ENCODE measurements around the gene SRRM2.
A peak's percentile ranks its signal among the peaks of the same experiment; 100 is the strongest.

SRRM2 gene

GRCh38 chr16:2752035-2752849 is at the start of gene SRRM2:
TSS of gene SRRM2 (plus strand) at chr16:2752638. CDS start at chr16:2756365, 3,727 bp downstream.
- peak; percentile 76 to 88 (median 83) for DNase-seq (ENCODE audit: low read depth in 3 of 3, low spot score in 1 of 3)

- DNase-seq (ENCODE audit: low read depth in 3 of 3, low spot score in 1 of 3), result no peak
Measured at GRCh38 chr16:2702871-2703745, 49.3 kb upstream of the SRRM2 start.

GRCh38 chr16:2704166-2704982 is 48.1 kb upstream of the SRRM2 start:
- no peak for DNase-seq (ENCODE audit: low read depth in 3 of 3, low spot score in 1 of 3)

DNA sequence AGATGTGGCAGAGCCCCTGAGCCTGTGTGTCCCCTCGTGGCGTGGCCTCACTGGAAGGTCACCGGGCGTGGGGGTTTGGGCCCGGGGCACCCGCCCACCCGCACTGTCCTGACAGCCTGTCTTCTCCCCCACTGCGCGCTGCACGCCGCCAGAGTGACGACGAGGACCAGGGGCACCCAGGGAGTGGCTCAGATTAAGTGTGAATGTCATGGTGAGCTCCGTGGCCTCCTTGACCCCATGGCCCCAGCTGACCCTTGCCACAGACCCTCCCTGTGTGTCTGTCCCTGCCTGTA is 47.5 kb upstream of the SRRM2 start:
- no peak for DNase-seq (ENCODE audit: low read depth in 3 of 3, low spot score in 1 of 3)

GRCh38 chr16:2705351-2705750 is 47.1 kb upstream of the SRRM2 start:
- no peak for DNase-seq (ENCODE audit: low read depth in 3 of 3, low spot score in 1 of 3)

DNA sequence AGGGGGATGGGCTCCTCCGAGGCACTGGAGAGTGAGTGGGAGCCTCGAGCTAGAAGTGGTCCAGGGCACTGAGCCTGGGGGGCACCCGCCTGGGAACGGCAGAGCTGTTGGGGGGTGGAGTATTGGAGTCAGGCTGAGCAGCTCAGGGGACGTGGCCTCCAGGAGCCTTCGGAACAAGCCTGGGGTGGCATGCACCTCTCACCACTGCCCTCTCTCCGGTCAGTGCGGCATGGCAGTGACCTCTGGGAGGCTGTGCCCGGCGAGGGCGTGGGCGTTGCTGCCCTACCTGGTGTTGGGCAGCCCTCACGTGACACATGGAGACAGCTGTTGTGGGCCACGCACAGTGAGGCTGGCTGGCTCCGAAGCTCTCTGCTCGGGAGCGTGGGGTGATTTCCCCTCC is 46.4 kb upstream of the SRRM2 start:
- no peak for DNase-seq (ENCODE audit: low read depth in 3 of 3, low spot score in 1 of 3)

DNA sequence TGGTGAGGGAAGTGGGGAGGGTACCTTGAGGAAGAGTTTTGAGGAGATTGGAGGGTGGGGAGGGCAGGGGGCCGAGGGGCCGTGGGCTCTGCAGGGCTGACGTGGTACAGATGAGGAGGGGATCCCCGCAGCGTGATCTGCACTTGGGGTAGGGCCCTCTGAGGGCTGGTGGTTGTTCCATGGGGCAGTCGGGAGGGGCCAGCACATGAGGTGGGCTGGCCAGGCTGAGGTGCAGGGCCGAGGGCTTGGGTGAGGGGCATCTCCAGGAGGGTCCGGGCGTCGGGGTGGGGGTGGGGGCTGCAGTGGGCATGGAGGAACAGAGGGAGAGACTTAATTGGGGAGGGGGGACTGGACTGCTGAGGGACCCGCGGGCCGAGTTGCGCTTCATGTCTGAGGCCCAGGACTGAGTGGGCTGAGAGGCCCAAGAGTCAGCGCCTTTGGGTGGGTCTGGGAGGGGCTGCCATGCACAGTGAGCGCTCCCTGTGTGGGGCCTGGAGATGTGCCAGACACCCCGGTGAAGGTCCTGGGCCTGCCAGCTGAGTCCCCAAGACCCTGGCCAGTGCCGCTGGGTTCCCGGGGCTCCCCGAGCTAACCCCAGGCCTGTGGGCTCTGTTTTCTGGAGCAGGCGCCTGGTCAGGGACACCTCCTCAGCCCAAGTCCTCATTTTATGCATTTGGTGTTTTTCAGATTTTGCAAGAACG is 45.7 kb upstream of the SRRM2 start:
- DNase-seq (ENCODE audit: low read depth in 3 of 3, low spot score in 1 of 3), result no peak

GRCh38 chr16:2707368-2708289 is 44.8 kb upstream of the SRRM2 start:
- DNase-seq (ENCODE audit: low read depth in 3 of 3, low spot score in 1 of 3), result no peak

DNA sequence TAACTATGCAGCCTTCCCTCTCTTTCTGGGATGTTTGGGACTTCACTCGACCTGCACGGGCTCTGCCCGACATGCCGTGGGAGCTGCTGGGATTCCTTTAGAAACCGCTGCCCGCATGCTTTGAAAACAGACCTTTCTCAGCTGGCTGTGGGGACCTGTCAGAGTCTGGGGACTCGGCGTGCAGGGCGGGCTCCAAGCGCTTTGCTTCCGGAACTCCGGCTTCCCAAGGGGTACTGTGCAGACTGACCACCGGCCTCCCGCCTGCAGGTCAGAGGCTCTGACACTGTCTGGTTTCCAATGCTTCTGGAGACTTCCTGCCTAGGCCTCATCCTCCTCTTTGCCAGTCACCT is 44.2 kb upstream of the SRRM2 start:
- no peak for DNase-seq (ENCODE audit: low read depth in 3 of 3, low spot score in 1 of 3)

DNA sequence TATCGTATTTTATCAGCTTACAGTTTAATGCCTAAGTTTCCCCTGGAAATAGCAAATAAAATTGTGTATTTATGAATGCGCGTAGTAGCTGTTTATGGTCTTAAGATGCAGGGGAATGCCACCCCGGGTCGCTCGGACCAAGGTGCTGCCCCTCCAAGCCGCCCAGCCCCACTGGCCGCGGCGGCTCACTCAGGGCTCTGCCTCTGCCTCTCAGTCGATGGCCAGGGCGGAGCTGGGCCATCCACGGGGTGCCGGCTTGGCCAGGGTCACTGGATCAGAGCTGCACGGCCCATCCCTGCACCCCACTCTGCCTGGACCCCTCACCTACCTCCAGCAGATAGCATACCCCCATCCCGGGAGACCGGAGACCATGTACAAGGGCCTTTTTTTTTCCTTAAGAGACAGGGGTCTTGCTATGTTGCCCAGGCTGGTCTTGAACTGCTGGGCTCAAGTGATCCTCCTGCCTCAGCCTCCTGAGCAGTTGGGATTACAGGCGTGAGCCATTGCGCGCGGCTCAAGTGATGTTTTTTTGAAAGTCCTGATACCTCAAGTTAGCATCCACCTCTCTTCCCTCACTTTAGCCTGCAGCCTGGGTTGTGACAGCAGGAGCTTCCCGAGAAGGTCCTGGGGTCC is 43.4 kb upstream of the SRRM2 start:
- no peak for DNase-seq (ENCODE audit: low read depth in 3 of 3, low spot score in 1 of 3)

DNA sequence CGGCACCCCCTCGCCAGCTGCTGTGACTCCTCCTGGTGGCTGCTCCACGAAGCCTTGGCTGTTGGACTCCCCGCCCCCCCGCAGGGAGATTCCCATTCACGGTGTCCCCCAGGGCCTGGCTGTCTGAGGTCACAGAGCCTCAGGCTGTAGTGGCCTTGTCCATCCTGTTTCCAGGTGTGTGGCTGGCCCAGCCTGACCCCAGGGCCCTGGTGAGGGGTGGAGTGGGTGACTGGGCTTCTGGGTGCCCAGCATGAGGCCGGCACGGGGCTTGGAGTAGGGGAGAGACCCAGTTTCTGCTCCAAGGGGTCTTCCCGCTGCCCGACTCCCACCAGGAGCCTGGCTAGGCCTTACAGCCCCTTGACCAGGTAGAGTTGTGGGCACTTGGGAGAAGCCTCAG is 42.9 kb upstream of the SRRM2 start:
- no peak for DNase-seq (ENCODE audit: low read depth in 3 of 3, low spot score in 1 of 3)

- no peak for DNase-seq (ENCODE audit: low read depth in 3 of 3, low spot score in 1 of 3)
Measured at GRCh38 chr16:2710021-2710710, 42.3 kb upstream of the SRRM2 start.

DNA sequence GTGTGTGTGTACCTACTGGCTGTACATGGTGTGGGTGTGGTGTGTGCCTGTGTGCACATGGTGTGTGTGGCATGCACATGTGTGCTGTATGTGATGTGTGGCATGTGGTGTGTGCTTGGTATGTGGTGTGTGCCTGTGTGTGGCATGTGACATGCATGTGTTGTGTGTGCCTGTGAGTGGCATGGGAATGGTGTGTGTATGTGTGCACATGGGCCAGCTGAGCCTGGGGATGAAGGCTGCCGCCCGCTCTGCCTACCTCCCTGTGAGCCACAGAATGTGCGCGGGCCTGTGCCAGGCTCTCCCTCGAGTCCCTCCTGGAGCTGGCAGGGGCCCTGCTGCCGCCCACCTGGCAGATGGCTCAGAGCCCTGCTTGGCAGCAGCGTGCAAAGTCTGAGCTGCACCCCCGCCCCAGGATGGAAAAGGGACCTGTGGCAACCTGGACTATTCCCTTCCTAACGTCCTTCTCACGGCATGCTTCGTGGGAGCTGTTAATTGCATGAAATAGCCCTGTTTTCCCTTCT is 41.7 kb upstream of the SRRM2 start:
- DNase-seq (ENCODE audit: low read depth in 3 of 3, low spot score in 1 of 3), result no peak

DNA sequence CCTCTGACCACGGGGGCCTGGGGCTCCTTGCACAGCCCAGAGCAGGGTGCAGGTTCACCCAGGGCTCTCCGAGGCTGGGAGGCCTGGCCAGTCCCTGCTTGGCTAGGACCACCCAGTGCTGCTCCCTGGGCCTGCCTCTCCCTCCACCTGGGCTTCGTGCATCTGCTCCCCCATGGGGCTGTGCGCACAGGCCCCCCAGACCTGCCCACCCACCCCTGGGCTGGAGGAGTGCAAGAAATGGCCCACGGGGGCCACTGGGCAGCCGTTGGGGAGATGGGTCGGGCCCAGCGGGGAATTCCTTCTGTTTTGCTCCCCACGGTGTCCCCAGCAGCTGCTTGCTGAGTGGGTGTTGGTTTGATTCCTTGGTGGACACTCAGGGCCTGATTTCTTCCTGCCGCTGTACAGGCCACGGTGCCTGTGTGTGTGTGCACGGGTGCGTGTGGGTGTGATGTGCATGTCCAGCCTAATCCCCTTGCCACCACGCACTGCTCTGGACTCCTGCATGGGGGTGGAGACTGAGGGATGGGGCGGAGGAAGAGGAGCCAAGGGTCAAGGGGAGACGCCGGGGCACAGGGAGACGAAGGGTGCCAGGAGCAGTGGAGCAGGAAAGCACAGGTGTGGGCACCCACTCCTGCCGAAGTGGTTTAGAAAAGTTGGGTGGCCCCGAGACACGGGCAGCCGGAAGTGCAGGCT is 40.9 kb upstream of the SRRM2 start:
- DNase-seq (ENCODE audit: low read depth in 3 of 3, low spot score in 1 of 3), result no peak

DNA sequence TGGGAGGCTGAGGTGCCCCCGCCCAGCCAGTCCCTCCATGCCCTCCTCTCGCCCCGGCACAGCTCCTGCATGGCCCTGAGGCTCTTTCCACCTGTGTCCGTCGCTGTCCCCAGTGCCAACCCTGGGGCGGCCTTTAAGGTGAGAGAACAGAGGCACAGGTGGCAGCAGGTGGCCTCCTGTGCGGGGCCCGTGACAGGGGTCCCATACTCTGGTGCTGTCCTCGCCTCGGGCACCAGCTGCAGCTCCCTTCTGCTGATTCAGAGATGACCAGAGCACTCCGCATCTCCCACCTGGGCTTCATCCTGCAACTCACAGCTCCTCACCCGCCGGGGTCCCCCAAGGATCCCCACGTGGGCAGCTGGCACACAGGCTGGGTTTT is 40.4 kb upstream of the SRRM2 start:
- no peak for DNase-seq (ENCODE audit: low read depth in 3 of 3, low spot score in 1 of 3)

DNA sequence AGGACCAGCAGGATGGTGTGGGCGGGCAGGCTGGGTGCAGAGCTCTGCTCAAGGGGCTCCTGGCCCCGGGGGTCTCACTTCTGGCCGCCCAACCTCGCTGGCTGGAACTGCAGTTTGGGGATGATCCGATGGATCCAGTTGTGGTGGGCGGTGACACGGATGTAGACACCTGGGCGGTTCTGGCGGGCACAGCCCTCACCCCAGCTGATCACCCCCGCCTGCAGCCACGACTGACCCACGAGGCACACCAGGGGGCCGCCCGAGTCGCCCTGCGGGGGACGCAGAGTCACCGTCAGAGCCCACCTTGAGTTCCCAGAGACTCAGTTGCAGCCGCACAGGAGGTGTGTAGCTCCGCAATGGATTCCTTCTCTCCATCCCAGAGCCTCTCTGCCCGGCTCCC is 39.9 kb upstream of the SRRM2 start:
- DNase-seq (ENCODE audit: low read depth in 3 of 3, low spot score in 1 of 3), result no peak

GRCh38 chr16:2713523-2713922 is 38.9 kb upstream of the SRRM2 start:
- no peak for DNase-seq (ENCODE audit: low read depth in 3 of 3, low spot score in 1 of 3)

All from stimulated activated CD4-positive, alpha-beta T cell treated with anti-CD3 and anti-CD28 coated beads, TNF-alpha, amount 100 ng/mL, for 1 hour (primary cell).